Hepatocyte (in vitro differentiated cells): ENCODE results near the gene DHPS. TPM values are rescaled to one million over a fixed set of nuclear protein-coding genes. Genes with fewer than 3 reads are reported as not detected.

Experiments
- DNase-seq: peaks from one replicate; pipeline ENCODE4 v3.0.0-alpha.2; 2016; ENCODE audit warnings: low spot score
- H2AFZ ChIP-seq: fragments of 200-600 bp; sonication (generic); 2 replicates; pipeline ENCODE4 v1.6.0; 2016; ENCODE audit warnings: antibody characterized with exemption, mild to moderate bottlenecking
- H3K27ac ChIP-seq: fragments of 200-600 bp; sonication (generic); 2 replicates; pipeline ENCODE4 v1.5.1; 2016; ENCODE audit warnings: mild to moderate bottlenecking
- H3K27me3 ChIP-seq: fragments of 200-600 bp; sonication (generic); 2 replicates; pipeline ENCODE4 v1.6.1; 2016
- H3K36me3 ChIP-seq: fragments of 200-600 bp; sonication (generic); replicated peaks from 2 replicates; pipeline ENCODE4 v1.5.1; 2016; ENCODE audit warnings: low read depth; ENCODE audit not compliant: insufficient read depth
- H3K4me1 ChIP-seq: fragments of 200-600 bp; sonication (generic); 2 replicates; pipeline ENCODE4 v1.5.1; 2016; ENCODE audit warnings: mild to moderate bottlenecking, moderate library complexity; ENCODE audit not compliant: insufficient read depth
- H3K4me2 ChIP-seq: fragments of 200-600 bp; sonication (generic); 2 replicates; pipeline ENCODE4 v1.6.0; 2016
- H3K4me3 ChIP-seq: fragments of 200-600 bp; sonication (generic); 2 replicates; pipeline ENCODE4 v1.5.1; 2016; ENCODE audit warnings: mild to moderate bottlenecking
- H3K79me2 ChIP-seq: fragments of 200-600 bp; sonication (generic); 2 replicates; pipeline ENCODE4 v1.6.0; 2017; ENCODE audit warnings: mild to moderate bottlenecking
- H3K9me2 ChIP-seq: fragments of 200-600 bp; sonication (generic); replicated peaks from 2 replicates; pipeline ENCODE4 v1.6.0; 2017; ENCODE audit warnings: mild to moderate bottlenecking; ENCODE audit not compliant: insufficient read depth
- H3K9me3 ChIP-seq: fragments of 200-600 bp; sonication (generic); 2 replicates; pipeline ENCODE4 v1.5.1; 2016; ENCODE audit warnings: low read depth, mild to moderate bottlenecking
- H4K20me1 ChIP-seq: fragments of 200-600 bp; sonication (generic); 2 replicates; pipeline ENCODE4 v1.6.0; 2016; ENCODE audit warnings: mild to moderate bottlenecking; ENCODE audit not compliant: insufficient read depth, poor library complexity, severe bottlenecking
- EZH2 ChIP-seq: fragments of 200-600 bp; sonication (generic); IDR thresholded peaks from 2 replicates; pipeline ENCODE4 v1.6.1; 2016; ENCODE audit warnings: antibody characterized with exemption, mild to moderate bottlenecking, borderline replicate concordance
- EZH2phosphoT487 ChIP-seq: fragments of 200-600 bp; sonication (generic); IDR thresholded peaks from one replicate; pipeline ENCODE4 v1.6.1; 2018; ENCODE audit warnings: antibody characterized with exemption, mild to moderate bottlenecking, low read depth, moderate library complexity; ENCODE audit not compliant: unreplicated experiment, severe bottlenecking
- WGBS: methylation state at CpG from one replicate; pipeline ENCODE4 v1.1.6; 2016; ENCODE audit warnings: low lambda C conversion rate; ENCODE audit errors: missing lambda C conversion rate; 5-methylcytosine and 5-hydroxymethylcytosine counted together
- polyA plus RNA-seq: library from polyadenylated mRNA; unstranded; fragments of >200 nt; fragmentation: Nextera tagmentation; extraction: Ambion mirVana; gene quantifications from 2 replicates; pipeline ENCODE4 v1.2.1, GENCODE V29; 2016
- total RNA-seq: library from RNA; depleted of rRNA; stranded (reverse); fragments of >200 nt; gene quantifications from 2 replicates; pipeline ENCODE4 v1.2.3, GENCODE V29; 2014
- TF ChIP-seq, protein P1 (sequence below): fragments of 200-600 bp; sonication (generic); IDR thresholded peaks from 2 replicates; pipeline ENCODE4 v1.5.1; 2016; ENCODE audit warnings: antibody characterized with exemption, mild to moderate bottlenecking; ENCODE audit not compliant: poor library complexity

DHPS gene
- total and polyA plus RNA-seq, 2 experiments from 2014 or later = 62.6 to 84.7 TPM

GRCh38 chr19:12649941-12650340, 31.7 kb downstream of the DHPS start:
- no peak overlapping the region for H3K4me2 ChIP-seq
- whole genome bisulfite sequencing = 100% methylated on average over 10 of the region's 10 CpGs
- no peaks in the 10 kb centered on the region for H3K9me2 ChIP-seq
- H3K9me3 ChIP-seq = no peaks in the 10 kb centered on the region
- no peaks in the 10 kb centered on the region for H4K20me1 ChIP-seq
- no peak overlapping the region for H2AFZ ChIP-seq
- TF ChIP-seq, protein P1, sequence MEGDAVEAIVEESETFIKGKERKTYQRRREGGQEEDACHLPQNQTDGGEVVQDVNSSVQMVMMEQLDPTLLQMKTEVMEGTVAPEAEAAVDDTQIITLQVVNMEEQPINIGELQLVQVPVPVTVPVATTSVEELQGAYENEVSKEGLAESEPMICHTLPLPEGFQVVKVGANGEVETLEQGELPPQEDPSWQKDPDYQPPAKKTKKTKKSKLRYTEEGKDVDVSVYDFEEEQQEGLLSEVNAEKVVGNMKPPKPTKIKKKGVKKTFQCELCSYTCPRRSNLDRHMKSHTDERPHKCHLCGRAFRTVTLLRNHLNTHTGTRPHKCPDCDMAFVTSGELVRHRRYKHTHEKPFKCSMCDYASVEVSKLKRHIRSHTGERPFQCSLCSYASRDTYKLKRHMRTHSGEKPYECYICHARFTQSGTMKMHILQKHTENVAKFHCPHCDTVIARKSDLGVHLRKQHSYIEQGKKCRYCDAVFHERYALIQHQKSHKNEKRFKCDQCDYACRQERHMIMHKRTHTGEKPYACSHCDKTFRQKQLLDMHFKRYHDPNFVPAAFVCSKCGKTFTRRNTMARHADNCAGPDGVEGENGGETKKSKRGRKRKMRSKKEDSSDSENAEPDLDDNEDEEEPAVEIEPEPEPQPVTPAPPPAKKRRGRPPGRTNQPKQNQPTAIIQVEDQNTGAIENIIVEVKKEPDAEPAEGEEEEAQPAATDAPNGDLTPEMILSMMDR = no peak
- no peak for TF ChIP-seq EZH2
- no peak for TF ChIP-seq EZH2phosphoT487
- DNase-seq = no peak
- no peaks in the 10 kb centered on the region for H3K79me2 ChIP-seq
- H3K4me1 ChIP-seq = no peaks in the 10 kb centered on the region
- H3K27ac ChIP-seq = no peak overlapping the region
- H3K4me3 ChIP-seq = no peak overlapping the region
- no peaks in the 10 kb centered on the region for H3K27me3 ChIP-seq
- no peaks in the 10 kb centered on the region for H3K36me3 ChIP-seq

DNA sequence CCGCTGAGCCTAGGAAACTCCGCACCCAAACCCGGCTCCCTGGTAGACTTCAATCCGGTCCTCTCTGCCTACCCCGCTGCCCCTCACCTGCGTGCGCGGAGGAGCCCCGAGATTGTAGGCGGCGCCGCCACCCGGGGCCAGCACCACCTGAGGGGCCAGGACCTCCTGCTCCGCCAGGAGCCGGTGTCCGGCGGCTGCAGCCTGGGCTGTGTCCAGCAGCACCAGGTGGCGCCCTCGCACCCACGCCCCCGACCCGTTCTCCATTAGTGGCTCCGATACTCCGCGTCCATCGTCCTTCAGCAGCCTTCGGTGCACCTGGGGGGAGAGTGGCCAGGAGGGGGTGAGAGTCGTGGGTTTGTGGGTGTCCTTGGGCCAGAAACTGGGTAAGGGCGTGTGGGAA, 33.6 kb downstream of the DHPS start:
- H4K20me1 ChIP-seq = no peaks in the 10 kb centered on the region
- no peaks in the 10 kb centered on the region for H3K9me3 ChIP-seq
- H2AFZ ChIP-seq = no peak overlapping the region
- no peaks in the 10 kb centered on the region for H3K27me3 ChIP-seq
- DNase-seq = no peak
- no peaks in the 10 kb centered on the region for H3K9me2 ChIP-seq
- H3K27ac ChIP-seq = no peak overlapping the region
- no peak for TF ChIP-seq EZH2
- no peak for TF ChIP-seq EZH2phosphoT487
- TF ChIP-seq, protein P1 = peak; percentile 9
- no peak overlapping the region for H3K4me3 ChIP-seq
- H3K79me2 ChIP-seq = no peaks in the 10 kb centered on the region
- no peaks in the 10 kb centered on the region for H3K4me1 ChIP-seq
- H3K36me3 ChIP-seq = no peaks in the 10 kb centered on the region
- H3K4me2 ChIP-seq = peak overlapping the region; percentile 49
- 65% methylated on average over 24 of the region's 29 CpGs for WGBS

DNA sequence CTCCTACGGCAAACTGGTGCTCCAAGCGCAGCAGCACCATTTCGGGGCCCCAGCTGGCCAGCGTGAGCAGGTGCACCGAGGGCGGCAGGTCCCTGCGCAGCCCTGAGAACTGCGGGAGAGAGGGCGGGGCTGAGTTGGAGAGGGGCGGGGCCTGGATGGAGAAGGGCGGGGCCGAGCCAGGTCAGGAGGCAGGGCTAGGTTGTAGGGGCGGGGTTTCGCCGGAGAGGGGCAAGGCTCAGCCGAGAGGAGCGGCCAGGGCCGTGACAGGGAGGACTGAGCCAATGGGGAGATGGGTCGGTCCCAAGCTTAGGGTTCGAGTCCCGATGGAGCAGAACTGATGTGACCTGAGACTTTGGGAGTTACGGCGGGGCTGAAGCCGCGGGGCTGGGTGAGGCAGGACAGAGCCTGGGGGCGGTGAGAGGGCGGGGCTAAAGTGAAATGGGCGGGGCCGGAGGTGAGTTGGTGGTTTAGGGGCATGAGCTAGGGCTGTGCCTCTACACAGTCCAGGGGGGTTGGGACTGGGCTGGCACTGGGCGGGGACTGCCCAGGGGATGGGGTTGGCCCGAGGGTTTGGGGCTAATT, 34.1 kb downstream of the DHPS start:
- peak; percentile 66 for DNase-seq
- no peaks in the 10 kb centered on the region for H3K4me1 ChIP-seq
- H3K27me3 ChIP-seq = no peaks in the 10 kb centered on the region
- H2AFZ ChIP-seq = no peak overlapping the region
- no peaks in the 10 kb centered on the region for H3K9me2 ChIP-seq
- no peaks in the 10 kb centered on the region for H4K20me1 ChIP-seq
- no peaks in the 10 kb centered on the region for H3K9me3 ChIP-seq
- 58% methylated on average over 15 of the region's 31 CpGs for WGBS
- H3K36me3 ChIP-seq = no peaks in the 10 kb centered on the region
- no peaks in the 10 kb centered on the region for H3K79me2 ChIP-seq
- H3K4me2 ChIP-seq = peak overlapping the region; percentile 49
- no peak overlapping the region for H3K4me3 ChIP-seq
- H3K27ac ChIP-seq = no peak overlapping the region
- TF ChIP-seq EZH2phosphoT487 (no peak), EZH2 (no peak)
- TF ChIP-seq, protein P1 = no peak
